Upper lobe of right lung (tissue), 1 donor: ENCODE results near the gene LEKR1. TPM values are rescaled to one million over a fixed set of nuclear protein-coding genes. Genes with fewer than 3 reads are reported as not detected.

Experiments used
- ATAC-seq: fragments of 200-7000 bp; cut with Tn5 transposase; one replicate; pipeline ENCODE4 v1.9.1; 2020; ENCODE audit warnings: mild to moderate bottlenecking, moderate library complexity
- DNase-seq: peaks from one replicate; pipeline ENCODE4 v3.0.0-alpha.2; 2020
- H3K27ac ChIP-seq: fragments of 200-600 bp; one replicate; pipeline ENCODE4 v1.8.0; 2022
- H3K27me3 ChIP-seq: fragments of 200-600 bp; one replicate; pipeline ENCODE4 v1.8.0; 2022; ENCODE audit warnings: mild to moderate bottlenecking
- H3K36me3 ChIP-seq: fragments of 200-600 bp; one replicate; pipeline ENCODE4 v1.8.0; 2022
- H3K4me1 ChIP-seq: fragments of 200-600 bp; one replicate; pipeline ENCODE4 v1.8.0; 2022
- H3K4me3 ChIP-seq: fragments of 200-600 bp; one replicate; pipeline ENCODE4 v1.8.0; 2022; ENCODE audit warnings: mild to moderate bottlenecking
- H3K9me3 ChIP-seq: fragments of 200-600 bp; one replicate; pipeline ENCODE4 v1.8.0; 2022
- intact Hi-C: fragments of 100-400 bp; cut with DNase I; formaldehyde crosslinking; loops from one replicate; pipeline ENCODE4 v1.11.0; 2022
- total RNA-seq: library from RNA; stranded (reverse); fragmentation: NEBNext Ultra II Directional; extraction: Animal tissue kit (Norgen Biotek cat#: 25700); gene quantifications from one replicate; pipeline ENCODE4 v1.2.1, GENCODE V29; 2021
- TF ChIP-seq, protein P1 (sequence below): fragments of 200-600 bp; IDR thresholded peaks from one replicate; pipeline ENCODE4 v1.8.0; 2022; ENCODE audit warnings: antibody characterized with exemption
- donor health status: DM: no; HTN: yes; CAD: no; lungs with severe emphysema.

LEKR1 gene
- total RNA-seq, 1 donor from 2014 or later: 2.1 TPM

DNA sequence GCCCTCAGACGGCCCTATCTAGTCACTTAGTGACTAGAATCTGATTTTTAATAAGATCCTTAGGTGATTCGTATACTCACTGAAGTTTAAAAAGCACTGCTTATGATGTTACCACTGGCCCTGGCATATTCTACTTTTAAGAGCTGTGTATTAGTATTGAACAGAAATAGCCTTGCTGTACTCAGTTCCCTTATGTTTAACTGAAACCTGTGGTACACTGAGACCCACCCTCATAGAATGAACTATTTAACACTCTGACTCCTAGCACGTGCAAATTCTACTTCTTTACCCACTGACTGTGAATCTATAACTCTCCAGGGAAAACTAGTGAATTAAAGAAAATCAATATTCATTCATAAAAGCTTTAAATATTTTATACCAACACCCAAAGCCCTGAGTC, 224.9 kb downstream of the LEKR1 start:
- intact Hi-C loops: no loop called here
- no peak for ATAC-seq
- Histone ChIP-seq H3K4me3 (no peak overlapping the region), H3K9me3 (no peaks in the 10 kb centered on the region), H3K4me1 (no peaks in the 10 kb centered on the region), H3K27me3 (no peaks in the 10 kb centered on the region), H3K36me3 (no peaks in the 10 kb centered on the region), H3K27ac (no peak overlapping the region)
- no peak for DNase-seq
- TF ChIP-seq, protein P1, sequence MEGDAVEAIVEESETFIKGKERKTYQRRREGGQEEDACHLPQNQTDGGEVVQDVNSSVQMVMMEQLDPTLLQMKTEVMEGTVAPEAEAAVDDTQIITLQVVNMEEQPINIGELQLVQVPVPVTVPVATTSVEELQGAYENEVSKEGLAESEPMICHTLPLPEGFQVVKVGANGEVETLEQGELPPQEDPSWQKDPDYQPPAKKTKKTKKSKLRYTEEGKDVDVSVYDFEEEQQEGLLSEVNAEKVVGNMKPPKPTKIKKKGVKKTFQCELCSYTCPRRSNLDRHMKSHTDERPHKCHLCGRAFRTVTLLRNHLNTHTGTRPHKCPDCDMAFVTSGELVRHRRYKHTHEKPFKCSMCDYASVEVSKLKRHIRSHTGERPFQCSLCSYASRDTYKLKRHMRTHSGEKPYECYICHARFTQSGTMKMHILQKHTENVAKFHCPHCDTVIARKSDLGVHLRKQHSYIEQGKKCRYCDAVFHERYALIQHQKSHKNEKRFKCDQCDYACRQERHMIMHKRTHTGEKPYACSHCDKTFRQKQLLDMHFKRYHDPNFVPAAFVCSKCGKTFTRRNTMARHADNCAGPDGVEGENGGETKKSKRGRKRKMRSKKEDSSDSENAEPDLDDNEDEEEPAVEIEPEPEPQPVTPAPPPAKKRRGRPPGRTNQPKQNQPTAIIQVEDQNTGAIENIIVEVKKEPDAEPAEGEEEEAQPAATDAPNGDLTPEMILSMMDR: no peak

DNA sequence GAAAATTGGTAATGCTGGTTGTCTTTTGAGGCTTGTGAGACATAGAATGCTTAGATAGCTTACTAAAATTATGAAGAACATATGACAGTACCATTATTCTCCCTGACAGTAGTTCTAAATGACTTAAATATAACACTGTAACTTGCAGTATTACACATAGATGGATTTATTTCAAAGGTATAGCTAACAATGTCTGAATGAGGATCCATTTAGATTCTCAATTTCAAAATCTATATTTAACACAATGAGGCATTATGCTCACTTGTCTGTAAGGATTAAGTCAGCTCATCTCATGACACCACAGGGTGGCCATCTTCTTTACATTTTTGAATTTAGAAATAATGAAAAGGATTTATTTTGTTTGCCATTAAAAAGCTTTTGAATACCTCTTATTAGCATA, 225.4 kb downstream of the LEKR1 start:
- ATAC-seq: no peak
- Histone ChIP-seq H3K4me1 (no peaks in the 10 kb centered on the region), H3K4me3 (no peak overlapping the region), H3K27ac (no peak overlapping the region), H3K27me3 (no peaks in the 10 kb centered on the region), H3K36me3 (no peaks in the 10 kb centered on the region), H3K9me3 (no peaks in the 10 kb centered on the region)
- DNase-seq: no peak
- intact Hi-C loops: no loop called here
- TF ChIP-seq, protein P1: no peak

DNA sequence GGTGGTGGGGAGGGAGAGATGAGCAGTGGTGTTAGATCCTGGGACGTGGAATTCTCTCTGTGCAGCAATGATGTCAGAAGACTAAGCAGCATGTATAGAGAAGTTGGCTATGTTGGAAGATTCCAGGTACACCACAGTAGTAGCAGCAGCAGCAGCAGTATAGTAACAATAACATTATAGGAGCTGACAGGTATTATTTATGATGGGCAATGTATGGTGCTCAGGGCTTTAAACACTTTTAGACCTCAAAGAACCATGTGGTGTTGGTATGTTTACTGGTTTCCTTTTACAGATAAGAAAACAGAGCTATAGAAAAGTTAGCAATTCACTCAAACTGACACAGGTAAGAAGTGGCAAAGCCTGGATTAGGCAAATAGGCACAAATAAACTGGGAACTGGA, 229.9 kb downstream of the LEKR1 start:
- Histone ChIP-seq H3K36me3 (no peaks in the 10 kb centered on the region), H3K4me1 (no peaks in the 10 kb centered on the region), H3K4me3 (no peak overlapping the region), H3K9me3 (no peaks in the 10 kb centered on the region), H3K27me3 (no peaks in the 10 kb centered on the region), H3K27ac (no peak overlapping the region)
- no peak for ATAC-seq
- TF ChIP-seq, protein P1: no peak
- intact Hi-C loops: no loop called here
- no peak for DNase-seq

DNA sequence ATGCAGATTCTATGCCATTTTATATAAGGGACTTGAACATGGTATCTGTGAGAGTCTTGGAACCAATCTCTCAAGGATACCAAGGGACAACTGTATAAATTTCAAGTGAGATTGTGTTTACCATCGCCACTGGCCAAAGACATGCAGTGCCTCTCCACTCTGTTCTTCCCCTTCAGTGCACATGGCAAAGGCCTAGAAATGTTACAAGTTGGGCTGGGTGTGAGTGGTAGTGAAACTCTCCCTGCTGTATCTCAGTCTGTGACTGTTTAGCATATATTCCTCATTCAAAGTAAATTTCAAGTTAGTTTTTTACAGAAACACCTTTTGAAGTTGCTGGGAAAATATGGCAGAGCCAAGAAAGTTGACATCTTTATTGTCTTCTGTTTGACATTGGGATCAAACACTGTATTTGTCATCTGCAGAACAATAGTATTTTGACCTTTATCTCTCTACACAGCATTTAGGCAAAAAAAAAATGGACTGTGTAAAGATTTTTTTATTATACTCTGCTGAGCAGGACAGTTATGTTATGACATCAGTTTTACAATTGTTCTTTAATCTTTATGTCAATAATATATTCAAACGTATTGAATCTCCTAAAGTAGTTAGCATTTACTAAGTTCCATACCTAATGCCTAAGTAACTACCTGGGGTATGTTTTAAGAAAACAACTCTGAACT, 232.4 kb downstream of the LEKR1 start:
- Histone ChIP-seq H3K36me3 (no peaks in the 10 kb centered on the region), H3K4me3 (no peak overlapping the region), H3K9me3 (no peaks in the 10 kb centered on the region), H3K4me1 (no peaks in the 10 kb centered on the region), H3K27ac (no peak overlapping the region), H3K27me3 (no peaks in the 10 kb centered on the region)
- intact Hi-C loops: no loop called here
- ATAC-seq (no peak), DNase-seq (no peak)
- TF ChIP-seq, protein P1: no peak

DNA sequence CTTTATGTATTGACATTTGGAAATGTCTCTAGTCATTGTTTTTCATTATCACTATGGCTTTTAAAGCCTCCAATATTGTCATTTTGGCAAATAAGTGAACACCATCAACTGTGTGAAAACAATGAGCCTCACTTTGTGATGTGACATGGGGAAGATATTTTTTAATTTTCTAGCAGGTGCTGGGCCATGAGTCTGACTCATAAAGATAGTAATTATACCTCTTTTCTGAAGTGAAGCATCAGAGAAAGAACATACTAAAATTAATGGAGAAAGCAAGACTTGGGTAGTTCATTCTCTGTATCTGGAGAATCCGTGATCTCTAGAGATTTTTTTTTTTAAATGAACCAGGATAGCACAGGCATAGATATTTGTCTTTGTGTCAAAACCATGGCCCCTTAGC, 233.0 kb downstream of the LEKR1 start:
- no peaks in the 10 kb centered on the region for H3K9me3 ChIP-seq
- intact Hi-C loops: no loop called here
- no peaks in the 10 kb centered on the region for H3K4me1 ChIP-seq
- H3K4me3 ChIP-seq: no peak overlapping the region
- DNase-seq: no peak
- no peak for ATAC-seq
- no peaks in the 10 kb centered on the region for H3K36me3 ChIP-seq
- H3K27ac ChIP-seq: no peak overlapping the region
- H3K27me3 ChIP-seq: no peaks in the 10 kb centered on the region
- TF ChIP-seq, protein P1: no peak

DNA sequence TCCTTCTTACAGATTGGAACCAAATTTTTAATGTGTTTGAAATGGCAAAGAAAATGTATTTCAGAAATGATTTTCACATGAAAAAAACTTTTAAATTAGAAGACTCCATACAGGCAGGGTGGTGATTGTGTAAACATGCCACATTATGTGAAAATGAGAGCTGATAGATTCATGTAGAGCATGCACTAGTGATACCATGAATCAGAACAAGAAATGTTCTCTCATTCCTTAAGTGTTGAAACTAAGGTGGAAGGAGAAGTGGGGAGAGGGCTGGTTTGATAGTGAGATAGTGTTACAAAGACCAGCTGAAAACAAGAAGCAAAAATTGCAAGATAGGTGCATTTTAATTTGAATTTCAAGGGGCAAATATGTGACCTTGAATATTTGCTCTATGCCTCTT, 233.5 kb downstream of the LEKR1 start:
- TF ChIP-seq, protein P1: no peak
- H3K27me3 ChIP-seq: no peaks in the 10 kb centered on the region

More for the DNA sequence above, 233.5 kb downstream of the LEKR1 start:
- Histone ChIP-seq H3K36me3 (no peaks in the 10 kb centered on the region), H3K4me3 (no peak overlapping the region), H3K27ac (no peak overlapping the region), H3K4me1 (no peaks in the 10 kb centered on the region), H3K9me3 (no peaks in the 10 kb centered on the region)
- intact Hi-C loops: no loop called here
- ATAC-seq: no peak
- DNase-seq: no peak
